Coronary artery (tissue), 2 donors: ENCODE data around the gene FZR1.

ENCODE experiments used
- DNase-seq: peaks from one replicate; pipeline ENCODE4 v3.0.0-alpha.2; 2017; ENCODE audit warnings: low spot score
- H3K27ac ChIP-seq, 2 donors: fragments of 200-600 bp; sonication (generic); one replicate each; pipeline ENCODE4 v1.5.1; 2016 to 2019
- H3K4me3 ChIP-seq: fragments of 200-600 bp; sonication (generic); 2 replicates; pipeline ENCODE4 v1.5.1; 2016; ENCODE audit warnings: mild to moderate bottlenecking, moderate library complexity
- CTCF ChIP-seq: fragments of 200-600 bp; sonication (generic); IDR thresholded peaks from one replicate; pipeline ENCODE4 v1.5.1; 2019; ENCODE audit warnings: antibody characterized with exemption

FZR1 gene

GRCh38 chr19:3474614-3475013 lies 31.5 kb upstream of the FZR1 start:
- no peak for TF ChIP-seq CTCF
- Histone ChIP-seq H3K27ac (no peak overlapping the region), H3K4me3 (no peak overlapping the region)
- DNase-seq: no peak

- no peak overlapping the region for H3K4me3 ChIP-seq
- H3K27ac ChIP-seq: no peak overlapping the region
- no peak for TF ChIP-seq CTCF
- no peak for DNase-seq
Observed at GRCh38 chr19:3475449-3475848, 30.7 kb upstream of the FZR1 start.

- TF ChIP-seq CTCF: no peak
- DNase-seq: no peak
- no peak overlapping the region for H3K27ac ChIP-seq
- no peak overlapping the region for H3K4me3 ChIP-seq
Observed at GRCh38 chr19:3476830-3477229, 29.3 kb upstream of the FZR1 start.

- Histone ChIP-seq H3K4me3 (no peak overlapping the region), H3K27ac (no peak overlapping the region)
- no peak for DNase-seq
- no peak for TF ChIP-seq CTCF
Observed at GRCh38 chr19:3477506-3477905, 28.6 kb upstream of the FZR1 start.

- DNase-seq: no peak
- Histone ChIP-seq H3K4me3 (no peak overlapping the region), H3K27ac (no peak overlapping the region)
- TF ChIP-seq CTCF: no peak
Observed at GRCh38 chr19:3477951-3478350, 28.2 kb upstream of the FZR1 start.

- no peak overlapping the region for H3K4me3 ChIP-seq
- no peak overlapping the region for H3K27ac ChIP-seq
- DNase-seq: no peak
- TF ChIP-seq CTCF: no peak
Observed at GRCh38 chr19:3478409-3479176, 27.5 kb upstream of the FZR1 start.

GRCh38 chr19:3479177-3479833 lies 26.8 kb upstream of the FZR1 start:
- no peak for TF ChIP-seq CTCF
- H3K27ac ChIP-seq: no peak overlapping the region
- no peak overlapping the region for H3K4me3 ChIP-seq
- no peak for DNase-seq
